Measurements from ENCODE around the gene SELE.
"Not testable (repeated sequence)": the region's sequence is repeated elsewhere in the genome, so short reads cannot be mapped to it uniquely, and the experiment has no call there.

SELE gene

DNA sequence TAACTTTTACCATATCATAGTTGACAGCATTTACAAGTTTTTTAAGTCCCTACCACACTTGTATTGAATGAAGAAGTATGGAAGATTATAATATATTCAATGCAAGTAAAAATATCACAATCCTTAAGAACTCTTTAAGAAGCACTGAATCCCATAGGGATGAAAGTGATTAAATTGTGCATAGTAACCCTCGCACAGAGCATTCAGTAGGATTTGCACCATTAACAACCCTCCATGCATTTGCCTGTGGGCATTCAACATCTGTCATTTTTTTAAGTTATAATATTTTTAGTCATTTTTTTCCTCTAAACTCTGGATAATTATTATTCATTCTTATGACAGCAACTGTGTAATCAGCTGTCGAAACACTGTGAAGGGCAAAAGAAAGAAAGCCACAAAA is 10.1 kb downstream of the SELE start:
- TF ChIP-seq, protein P1, sequence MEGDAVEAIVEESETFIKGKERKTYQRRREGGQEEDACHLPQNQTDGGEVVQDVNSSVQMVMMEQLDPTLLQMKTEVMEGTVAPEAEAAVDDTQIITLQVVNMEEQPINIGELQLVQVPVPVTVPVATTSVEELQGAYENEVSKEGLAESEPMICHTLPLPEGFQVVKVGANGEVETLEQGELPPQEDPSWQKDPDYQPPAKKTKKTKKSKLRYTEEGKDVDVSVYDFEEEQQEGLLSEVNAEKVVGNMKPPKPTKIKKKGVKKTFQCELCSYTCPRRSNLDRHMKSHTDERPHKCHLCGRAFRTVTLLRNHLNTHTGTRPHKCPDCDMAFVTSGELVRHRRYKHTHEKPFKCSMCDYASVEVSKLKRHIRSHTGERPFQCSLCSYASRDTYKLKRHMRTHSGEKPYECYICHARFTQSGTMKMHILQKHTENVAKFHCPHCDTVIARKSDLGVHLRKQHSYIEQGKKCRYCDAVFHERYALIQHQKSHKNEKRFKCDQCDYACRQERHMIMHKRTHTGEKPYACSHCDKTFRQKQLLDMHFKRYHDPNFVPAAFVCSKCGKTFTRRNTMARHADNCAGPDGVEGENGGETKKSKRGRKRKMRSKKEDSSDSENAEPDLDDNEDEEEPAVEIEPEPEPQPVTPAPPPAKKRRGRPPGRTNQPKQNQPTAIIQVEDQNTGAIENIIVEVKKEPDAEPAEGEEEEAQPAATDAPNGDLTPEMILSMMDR (conservative IDR thresholded peaks at IDR 0.05; ENCODE audit: low read length), result no peak
- no peak for TF ChIP-seq EZH2phosphoT487 (IDR thresholded peaks at IDR 0.05; ENCODE audit: borderline replicate concordance)
- Histone ChIP-seq H3K9ac (ENCODE audit: low read depth, low read length, poor library complexity, severe bottlenecking) (no peak overlapping the region), H3K36me3 (ENCODE audit: insufficient read depth, low read length) (no peaks in the 10 kb centered on the region), H2AFZ (ENCODE audit: low read length) (peak overlapping the region; percentile 29; the same call in 1 of the 2 replicates), H3K4me3 (ENCODE audit: low read length, poor library complexity, severe bottlenecking) (no peak overlapping the region), H3K79me2 (ENCODE audit: insufficient read depth, low read length) (no peaks in the 10 kb centered on the region), H3K9me2 (replicated peaks; ENCODE audit: low read depth, low read length) (no peaks in the 10 kb centered on the region), H3K4me2 (ENCODE audit: low read depth, low read length, poor library complexity, severe bottlenecking) (no peak overlapping the region), H4K20me1 (ENCODE audit: insufficient read depth, low read length, poor library complexity, severe bottlenecking) (no peaks in the 10 kb centered on the region), H3K4me1 (ENCODE audit: insufficient read depth, low read length, poor library complexity, severe bottlenecking) (peaks cover 11% of the 10 kb centered on the region), H3K9me3 (ENCODE audit: insufficient read depth, low read depth, low read length) (no peaks in the 10 kb centered on the region), H3K27me3 (ENCODE audit: insufficient read depth, low read length, poor library complexity, severe bottlenecking) (no peaks in the 10 kb centered on the region), H3F3A (ENCODE audit: low read depth) (no peaks in the 10 kb centered on the region)

DNA sequence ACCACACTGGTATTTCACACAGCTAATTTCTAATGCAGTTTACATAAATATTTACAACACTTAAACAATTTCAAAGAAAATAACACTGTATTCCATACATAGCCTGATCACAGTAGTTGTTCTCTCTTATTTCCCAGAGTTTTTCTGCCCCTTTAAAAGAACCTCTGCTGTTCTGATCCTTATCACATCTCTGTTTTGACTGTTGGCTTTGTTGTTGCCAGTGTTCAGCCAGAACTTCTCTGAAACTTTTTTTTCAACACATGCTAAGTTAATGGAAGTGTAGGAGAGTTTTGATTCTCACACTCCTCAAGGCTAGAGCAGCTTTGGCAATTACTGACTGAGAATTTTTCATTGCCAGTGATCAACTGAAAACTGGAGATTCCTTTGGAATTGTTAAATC is 11.1 kb downstream of the SELE start:
- H3K4me2 ChIP-seq (ENCODE audit: low read depth, low read length, poor library complexity, severe bottlenecking), result peak overlapping the region; percentile 22
- H3K9ac ChIP-seq (ENCODE audit: low read depth, low read length, poor library complexity, severe bottlenecking), result no peak overlapping the region
- no peaks in the 10 kb centered on the region for H4K20me1 ChIP-seq (ENCODE audit: insufficient read depth, low read length, poor library complexity, severe bottlenecking)
- no peaks in the 10 kb centered on the region for H3K9me2 ChIP-seq (replicated peaks; ENCODE audit: low read depth, low read length)
- H3K4me3 ChIP-seq (ENCODE audit: low read length, poor library complexity, severe bottlenecking), result no peak overlapping the region
- no peaks in the 10 kb centered on the region for H3F3A ChIP-seq (ENCODE audit: low read depth)
- TF ChIP-seq EZH2phosphoT487 (IDR thresholded peaks at IDR 0.05; ENCODE audit: borderline replicate concordance), result no peak
- TF ChIP-seq, protein P1 (conservative IDR thresholded peaks at IDR 0.05; ENCODE audit: low read length), result no peak
- peaks cover 11% of the 10 kb centered on the region for H3K4me1 ChIP-seq (ENCODE audit: insufficient read depth, low read length, poor library complexity, severe bottlenecking)
- no peaks in the 10 kb centered on the region for H3K27me3 ChIP-seq (ENCODE audit: insufficient read depth, low read length, poor library complexity, severe bottlenecking)
- H3K36me3 ChIP-seq (ENCODE audit: insufficient read depth, low read length), result no peaks in the 10 kb centered on the region
- H2AFZ ChIP-seq (ENCODE audit: low read length), result peak overlapping the region; percentile 6; the same call in 1 of the 2 replicates
- H3K79me2 ChIP-seq (ENCODE audit: insufficient read depth, low read length), result no peaks in the 10 kb centered on the region
- H3K9me3 ChIP-seq (ENCODE audit: insufficient read depth, low read depth, low read length), result no peaks in the 10 kb centered on the region

DNA sequence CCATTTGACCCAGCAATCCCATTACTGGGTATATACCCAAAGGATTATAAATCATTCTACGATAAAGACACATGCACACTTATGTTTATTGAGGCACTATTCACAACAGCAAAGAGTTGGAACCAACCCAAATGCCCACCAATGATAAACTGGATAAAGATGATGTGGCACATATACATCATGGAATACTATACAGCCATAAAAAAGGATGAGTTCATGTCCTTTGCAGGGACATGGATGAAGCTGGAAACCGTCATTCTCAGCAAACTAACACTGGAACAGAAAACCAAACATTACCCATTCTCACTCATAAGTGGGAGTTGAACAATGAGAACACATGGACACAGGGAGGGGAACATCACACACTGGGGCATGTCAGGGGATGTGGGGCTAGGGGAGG is 18.8 kb downstream of the SELE start:
- H3F3A ChIP-seq (ENCODE audit: low read depth); H3K27me3 ChIP-seq (ENCODE audit: insufficient read depth, low read length, poor library complexity, severe bottlenecking); H3K4me3 ChIP-seq (ENCODE audit: low read length, poor library complexity, severe bottlenecking); H3K9me3 ChIP-seq (ENCODE audit: insufficient read depth, low read depth, low read length); H4K20me1 ChIP-seq (ENCODE audit: insufficient read depth, low read length, poor library complexity, severe bottlenecking); H3K9me2 ChIP-seq (replicated peaks; ENCODE audit: low read depth, low read length); H2AFZ ChIP-seq (ENCODE audit: low read length); H3K4me1 ChIP-seq (ENCODE audit: insufficient read depth, low read length, poor library complexity, severe bottlenecking); H3K9ac ChIP-seq (ENCODE audit: low read depth, low read length, poor library complexity, severe bottlenecking); H3K36me3 ChIP-seq (ENCODE audit: insufficient read depth, low read length); H3K4me2 ChIP-seq (ENCODE audit: low read depth, low read length, poor library complexity, severe bottlenecking): not testable (repeated sequence)
- H3K79me2 ChIP-seq (ENCODE audit: insufficient read depth, low read length), result peaks cover 13% of the 10 kb centered on the region

DNA sequence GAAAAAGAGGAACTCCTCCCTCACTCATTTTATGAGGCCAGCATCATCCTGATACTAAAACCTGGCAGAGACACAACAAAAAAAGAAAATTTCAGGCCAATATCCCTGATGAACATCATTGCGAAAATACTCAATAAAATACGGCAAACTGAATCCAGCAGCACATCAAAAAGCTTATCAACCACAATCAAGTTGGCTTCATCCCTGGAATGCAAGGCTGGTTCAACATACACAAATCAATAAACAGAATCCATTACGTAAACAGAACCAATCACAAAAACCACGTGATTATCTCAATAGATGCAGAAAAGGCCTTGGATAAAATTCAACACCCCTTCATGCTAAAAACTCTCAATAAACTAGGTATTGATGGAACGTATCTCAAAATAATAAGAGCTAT is 20.8 kb downstream of the SELE start:
- H2AFZ ChIP-seq (ENCODE audit: low read length); H3K9me3 ChIP-seq (ENCODE audit: insufficient read depth, low read depth, low read length); H3K4me3 ChIP-seq (ENCODE audit: low read length, poor library complexity, severe bottlenecking); H3K4me2 ChIP-seq (ENCODE audit: low read depth, low read length, poor library complexity, severe bottlenecking); H3F3A ChIP-seq (ENCODE audit: low read depth); H3K9ac ChIP-seq (ENCODE audit: low read depth, low read length, poor library complexity, severe bottlenecking); H3K27me3 ChIP-seq (ENCODE audit: insufficient read depth, low read length, poor library complexity, severe bottlenecking); H3K36me3 ChIP-seq (ENCODE audit: insufficient read depth, low read length); H4K20me1 ChIP-seq (ENCODE audit: insufficient read depth, low read length, poor library complexity, severe bottlenecking); H3K9me2 ChIP-seq (replicated peaks; ENCODE audit: low read depth, low read length): not testable (repeated sequence)
- Histone ChIP-seq H3K4me1 (ENCODE audit: insufficient read depth, low read length, poor library complexity, severe bottlenecking) (peaks cover 22% of the 10 kb centered on the region), H3K79me2 (ENCODE audit: insufficient read depth, low read length) (peaks cover 34% of the 10 kb centered on the region)
